Sigmoid colon (tissue), 4 donors: ENCODE measurements around the gene TOR1B.

Experiments used
- POLR2A ChIP-seq, 2 donors: fragments of 450-650 bp; IDR thresholded peaks; one replicate each; pipeline ENCODE4 v1.6.1; 2016; ENCODE audit warnings: antibody characterized with exemption in 2 of 2, mild to moderate bottlenecking in 2 of 2, moderate library complexity in 2 of 2
- POLR2AphosphoS5 ChIP-seq, 4 donors: sonication (generic); formaldehyde crosslinking; IDR thresholded peaks; one replicate each; pipeline ENCODE4 v1.6.1; 2017; ENCODE audit warnings: antibody characterized with exemption in 4 of 4
- TF ChIP-seq, protein P1 (sequence below), 4 experiments: fragments of 450-650 bp in 3 of 4; fragments of 200-600 bp in 1 of 4; IDR thresholded peaks; one replicate each; pipeline ENCODE4 v1.5.1; 2016 to 2019; ENCODE audit warnings: antibody characterized with exemption in 4 of 4, mild to moderate bottlenecking in 3 of 4, moderate library complexity in 2 of 4

DNA sequence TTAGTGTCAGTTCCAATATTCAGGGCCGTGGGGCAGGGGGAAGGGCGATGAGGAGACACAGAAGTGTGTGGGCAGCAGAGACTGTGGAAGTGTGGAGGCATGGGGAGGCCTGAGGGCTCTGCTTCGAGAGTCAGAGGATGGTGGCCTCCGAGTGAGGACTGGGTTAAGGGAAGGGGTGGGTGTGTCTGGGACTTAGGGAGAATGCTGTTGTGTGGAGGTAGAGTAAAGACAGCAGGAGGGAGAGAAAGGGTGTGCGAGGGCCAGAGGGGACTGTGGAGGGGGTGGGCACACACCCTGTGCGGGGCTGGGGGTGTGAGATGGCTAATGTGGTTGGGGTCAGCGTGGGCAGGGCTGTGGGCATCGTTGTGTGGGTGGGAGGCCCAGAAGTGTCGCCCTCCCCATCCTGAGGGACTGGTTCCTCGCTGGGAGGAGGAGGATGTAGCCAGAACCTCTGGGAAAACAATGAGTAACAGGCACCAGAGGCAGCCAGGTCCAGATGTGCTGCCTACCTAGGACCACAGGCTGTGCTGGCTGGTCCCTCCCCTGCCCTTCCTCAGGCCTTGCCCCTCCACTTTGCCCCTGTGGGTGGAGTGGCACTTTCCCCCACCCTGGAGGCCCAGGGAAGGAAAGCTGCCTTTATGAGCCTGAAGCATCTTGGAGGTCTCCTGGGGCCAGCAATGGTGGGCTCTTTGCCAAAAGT lies 36.5 kb downstream of the TOR1B start:
- no peak for TF ChIP-seq POLR2A (IDR thresholded peaks at IDR 0.05)
- TF ChIP-seq, protein P1, sequence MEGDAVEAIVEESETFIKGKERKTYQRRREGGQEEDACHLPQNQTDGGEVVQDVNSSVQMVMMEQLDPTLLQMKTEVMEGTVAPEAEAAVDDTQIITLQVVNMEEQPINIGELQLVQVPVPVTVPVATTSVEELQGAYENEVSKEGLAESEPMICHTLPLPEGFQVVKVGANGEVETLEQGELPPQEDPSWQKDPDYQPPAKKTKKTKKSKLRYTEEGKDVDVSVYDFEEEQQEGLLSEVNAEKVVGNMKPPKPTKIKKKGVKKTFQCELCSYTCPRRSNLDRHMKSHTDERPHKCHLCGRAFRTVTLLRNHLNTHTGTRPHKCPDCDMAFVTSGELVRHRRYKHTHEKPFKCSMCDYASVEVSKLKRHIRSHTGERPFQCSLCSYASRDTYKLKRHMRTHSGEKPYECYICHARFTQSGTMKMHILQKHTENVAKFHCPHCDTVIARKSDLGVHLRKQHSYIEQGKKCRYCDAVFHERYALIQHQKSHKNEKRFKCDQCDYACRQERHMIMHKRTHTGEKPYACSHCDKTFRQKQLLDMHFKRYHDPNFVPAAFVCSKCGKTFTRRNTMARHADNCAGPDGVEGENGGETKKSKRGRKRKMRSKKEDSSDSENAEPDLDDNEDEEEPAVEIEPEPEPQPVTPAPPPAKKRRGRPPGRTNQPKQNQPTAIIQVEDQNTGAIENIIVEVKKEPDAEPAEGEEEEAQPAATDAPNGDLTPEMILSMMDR (IDR thresholded peaks at IDR 0.05): no peak
- no peak for TF ChIP-seq POLR2AphosphoS5 (IDR thresholded peaks at IDR 0.05)
